ENCODE data around the gene NANP. TPM values are rescaled to one million over a fixed set of nuclear protein-coding genes. Genes with fewer than 3 reads are reported as not detected.
"Not testable (repeated sequence)": the region's sequence is repeated elsewhere in the genome, so short reads cannot be mapped to it uniquely, and the experiment has no call there.

NANP gene
- total RNA-seq, 1 experiment from 2014 or later = 2.5 TPM

DNA sequence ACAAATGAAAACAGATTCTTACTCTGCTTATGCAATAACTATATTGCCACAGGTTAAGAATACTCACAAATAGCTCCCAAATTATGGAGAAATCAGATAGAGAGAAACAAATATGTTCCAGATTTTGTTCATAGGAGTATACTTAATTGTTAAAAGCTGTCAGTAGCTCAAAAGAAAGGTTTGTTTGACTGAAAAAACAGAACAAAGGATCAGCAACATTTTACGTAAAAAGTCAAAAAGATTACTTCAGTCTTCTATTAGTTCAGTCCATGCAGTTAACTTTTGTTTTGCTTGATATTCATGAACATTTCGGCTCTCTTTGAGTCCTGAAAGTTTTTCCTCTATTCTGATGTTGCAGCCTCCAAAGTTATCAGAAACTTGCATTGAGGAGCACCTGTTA, 13.4 kb upstream of the NANP start:
- intact Hi-C loops (cut with micrococcal nuclease; ENCODE audit: unreplicated experiment) = no loop called here
- no peaks in the 10 kb centered on the region for H3K4me1 Mint-ChIP-seq (ENCODE audit: low read depth, unreplicated experiment)
- CTCF ChIA-PET = no interaction called here
- H3K4me3 Mint-ChIP-seq (ENCODE audit: low read depth, unreplicated experiment) = no peak overlapping the region
- BruUV-seq (replicated peaks) = no TSS peak
- DNase-seq = no peak
- H3K27ac Mint-ChIP-seq (ENCODE audit: unreplicated experiment) = no peak overlapping the region
- H3K9me3 Mint-ChIP-seq (ENCODE audit: low read depth, unreplicated experiment) = no peaks in the 10 kb centered on the region
- no peak for TF ChIP-seq CTCF (IDR thresholded peaks at IDR 0.05; ENCODE audit: unreplicated experiment)
- no peaks in the 10 kb centered on the region for H3K27me3 Mint-ChIP-seq (ENCODE audit: unreplicated experiment)
- H3K36me3 Mint-ChIP-seq (ENCODE audit: insufficient read depth, unreplicated experiment) = no peaks in the 10 kb centered on the region

DNA sequence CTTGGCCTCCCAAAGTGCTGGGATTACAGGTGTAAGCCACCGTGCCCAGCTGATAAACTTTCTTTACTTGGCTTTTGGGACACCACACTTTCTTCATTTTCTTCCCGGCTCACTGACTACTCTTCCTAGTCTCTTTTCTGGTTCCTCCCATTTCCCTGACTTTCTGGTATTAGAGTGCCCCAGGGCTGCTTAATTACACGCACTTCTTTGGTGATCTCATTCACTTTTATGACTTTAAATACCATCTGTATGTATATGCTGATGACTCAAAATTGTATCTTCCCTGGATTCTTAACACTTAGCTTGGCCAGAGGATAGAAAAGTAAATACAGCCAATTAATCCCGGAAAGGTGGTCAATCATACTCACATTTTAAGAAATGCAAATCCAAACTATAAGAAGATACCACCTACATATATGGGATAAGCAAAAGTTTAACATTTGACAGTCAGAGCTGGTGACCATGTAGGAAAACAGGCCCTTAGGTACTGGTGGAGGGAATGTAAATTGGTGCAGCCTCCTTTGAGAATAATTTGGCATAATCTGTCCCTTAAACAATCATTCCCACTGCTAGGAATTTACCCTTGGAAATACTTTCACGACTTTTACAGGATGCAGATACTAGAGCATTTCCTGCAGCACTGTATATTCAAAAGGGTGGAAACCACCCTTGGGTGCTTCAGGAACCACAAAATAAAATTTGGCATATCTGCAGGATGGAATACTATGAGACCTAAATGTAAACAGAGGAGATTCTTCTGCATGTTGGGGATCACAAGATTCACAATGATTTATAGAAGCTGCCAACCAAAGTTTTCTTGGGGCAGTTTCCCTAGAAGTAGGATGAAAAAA, 9.4 kb upstream of the NANP start:
- intact Hi-C loops (cut with micrococcal nuclease; ENCODE audit: unreplicated experiment) = no loop called here
- no peaks in the 10 kb centered on the region for H3K27me3 Mint-ChIP-seq (ENCODE audit: unreplicated experiment)
- H3K36me3 Mint-ChIP-seq (ENCODE audit: insufficient read depth, unreplicated experiment) = no peaks in the 10 kb centered on the region
- H3K27ac Mint-ChIP-seq (ENCODE audit: unreplicated experiment) = no peak overlapping the region
- H3K4me1 Mint-ChIP-seq (ENCODE audit: low read depth, unreplicated experiment) = no peaks in the 10 kb centered on the region
- no TSS peak for BruUV-seq (replicated peaks)
- H3K9me3 Mint-ChIP-seq (ENCODE audit: low read depth, unreplicated experiment) = no peaks in the 10 kb centered on the region
- CTCF ChIA-PET = no interaction called here
- TF ChIP-seq CTCF (IDR thresholded peaks at IDR 0.05; ENCODE audit: unreplicated experiment) = no peak
- no peak overlapping the region for H3K4me3 Mint-ChIP-seq (ENCODE audit: low read depth, unreplicated experiment)
- no peak for DNase-seq

GRCh38 chr20:25630615-25631014, 6.8 kb upstream of the NANP start:
- H3K36me3 Mint-ChIP-seq (ENCODE audit: insufficient read depth, unreplicated experiment); CTCF ChIA-PET; H3K4me3 Mint-ChIP-seq (ENCODE audit: low read depth, unreplicated experiment); DNase-seq; H3K27me3 Mint-ChIP-seq (ENCODE audit: unreplicated experiment); H3K9me3 Mint-ChIP-seq (ENCODE audit: low read depth, unreplicated experiment); H3K4me1 Mint-ChIP-seq (ENCODE audit: low read depth, unreplicated experiment); intact Hi-C loops (cut with micrococcal nuclease; ENCODE audit: unreplicated experiment); BruUV-seq (replicated peaks); H3K27ac Mint-ChIP-seq (ENCODE audit: unreplicated experiment): not testable (repeated sequence)

- H3K27me3 Mint-ChIP-seq (ENCODE audit: unreplicated experiment) = no peaks in the 10 kb centered on the region
- no peak for TF ChIP-seq CTCF (IDR thresholded peaks at IDR 0.05; ENCODE audit: unreplicated experiment)
- no peak for DNase-seq
- H3K4me3 Mint-ChIP-seq (ENCODE audit: low read depth, unreplicated experiment) = no peak overlapping the region
- peaks cover 2% of the 10 kb centered on the region for H3K9me3 Mint-ChIP-seq (ENCODE audit: low read depth, unreplicated experiment)
- intact Hi-C loops (cut with micrococcal nuclease; ENCODE audit: unreplicated experiment) = no loop called here
- no TSS peak for BruUV-seq (replicated peaks)
- peaks cover 5% of the 10 kb centered on the region for H3K36me3 Mint-ChIP-seq (ENCODE audit: insufficient read depth, unreplicated experiment)
- no peak overlapping the region for H3K27ac Mint-ChIP-seq (ENCODE audit: unreplicated experiment)
- no peaks in the 10 kb centered on the region for H3K4me1 Mint-ChIP-seq (ENCODE audit: low read depth, unreplicated experiment)
- CTCF ChIA-PET = no interaction called here
These were observed 6.1 kb upstream of the NANP start for GRCh38 chr20:25629816-25630499.

DNA sequence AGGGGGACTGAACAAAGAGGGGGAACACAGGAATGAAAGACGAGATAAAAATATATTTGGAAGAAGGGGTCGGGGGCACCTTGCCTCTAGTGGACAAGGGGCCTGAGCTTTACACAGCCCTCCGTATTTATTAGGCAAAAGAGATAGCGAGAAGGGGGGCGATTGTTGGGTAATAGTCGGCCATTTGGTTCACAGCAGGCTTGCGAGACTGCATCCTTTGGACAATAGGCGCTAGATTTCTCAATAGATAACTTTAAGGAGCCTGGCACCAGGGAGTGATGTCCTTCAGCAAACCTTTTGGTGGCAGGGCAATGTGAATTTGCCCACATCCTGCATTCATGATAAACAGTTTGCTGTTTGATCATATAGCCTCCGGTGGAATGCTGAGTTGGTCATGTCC, 3.0 kb upstream of the NANP start:
- Mint-ChIP-seq H3K27ac (ENCODE audit: unreplicated experiment) (no peak overlapping the region), H3K36me3 (ENCODE audit: insufficient read depth, unreplicated experiment) (peaks cover 28% of the 10 kb centered on the region), H3K27me3 (ENCODE audit: unreplicated experiment) (no peaks in the 10 kb centered on the region), H3K4me1 (ENCODE audit: low read depth, unreplicated experiment) (peaks cover 10% of the 10 kb centered on the region), H3K4me3 (ENCODE audit: low read depth, unreplicated experiment) (no peak overlapping the region), H3K9me3 (ENCODE audit: low read depth, unreplicated experiment) (peaks cover 2% of the 10 kb centered on the region)
- TF ChIP-seq CTCF (IDR thresholded peaks at IDR 0.05; ENCODE audit: unreplicated experiment) = no peak
- no TSS peak for BruUV-seq (replicated peaks)
- no peak for DNase-seq
- intact Hi-C loops (cut with micrococcal nuclease; ENCODE audit: unreplicated experiment) = no loop called here
- CTCF ChIA-PET = no interaction called here

Data from Calu3 (cell line).